HG03575 (cell line): ENCODE data around the gene KDM6A.
"Not testable (repeated sequence)": the region's sequence is repeated elsewhere in the genome, so short reads cannot be mapped to it uniquely, and the experiment has no call there.

ENCODE experiments used
- ATAC-seq: cut with Tn5 transposase; IDR thresholded peaks from one replicate; pipeline ENCODE4 v1.9.1; 2021; ENCODE audit not compliant: unreplicated experiment, insufficient number of reproducible peaks, low FRiP score; ENCODE audit errors: extremely low read depth

Gene KDM6A

GRCh38 chrX:45134315-45134731 lies 261.3 kb downstream of the KDM6A start:
- ATAC-seq: no peak

GRCh38 chrX:45134775-45135174 lies 261.8 kb downstream of the KDM6A start:
- ATAC-seq: no peak

GRCh38 chrX:45135391-45136075 lies 262.5 kb downstream of the KDM6A start:
- ATAC-seq: not testable (repeated sequence)

GRCh38 chrX:45137531-45137930 lies 264.5 kb downstream of the KDM6A start:
- ATAC-seq: no peak

- no peak for ATAC-seq
Observed at GRCh38 chrX:45138525-45138924, 265.5 kb downstream of the KDM6A start.

GRCh38 chrX:45140812-45141211 lies 267.8 kb downstream of the KDM6A start:
- no peak for ATAC-seq

GRCh38 chrX:45142185-45142584 lies 269.2 kb downstream of the KDM6A start:
- no peak for ATAC-seq

GRCh38 chrX:45143455-45143854 lies 270.5 kb downstream of the KDM6A start:
- ATAC-seq: no peak

- ATAC-seq: no peak
Observed at GRCh38 chrX:45145492-45146215, 272.7 kb downstream of the KDM6A start.

GRCh38 chrX:45150821-45151220 lies 277.8 kb downstream of the KDM6A start:
- ATAC-seq: no peak

- ATAC-seq: no peak
Observed at GRCh38 chrX:45154033-45154360, 281.0 kb downstream of the KDM6A start.

- no peak for ATAC-seq
Observed at GRCh38 chrX:45154462-45154861, 281.5 kb downstream of the KDM6A start.

GRCh38 chrX:45157647-45158046 lies 284.7 kb downstream of the KDM6A start:
- ATAC-seq: no peak
